Renal cortical epithelial cell (primary cell): ENCODE measurements around the gene TRPM1. TPM values are rescaled to one million over a fixed set of nuclear protein-coding genes. Genes with fewer than 3 reads are reported as not detected.

Experiments
- DNase-seq: peaks from one replicate; pipeline ENCODE4 v3.0.0-alpha.2; 2011; ENCODE audit warnings: low read depth
- total RNA-seq: library from RNA; depleted of rRNA; stranded (reverse); fragments of >200 nt; gene quantifications from 2 replicates; pipeline ENCODE4 v1.2.3, GENCODE V29; 2014

The TRPM1 gene
- total RNA-seq, 1 donor from 2014 or later, result not detected

DNA sequence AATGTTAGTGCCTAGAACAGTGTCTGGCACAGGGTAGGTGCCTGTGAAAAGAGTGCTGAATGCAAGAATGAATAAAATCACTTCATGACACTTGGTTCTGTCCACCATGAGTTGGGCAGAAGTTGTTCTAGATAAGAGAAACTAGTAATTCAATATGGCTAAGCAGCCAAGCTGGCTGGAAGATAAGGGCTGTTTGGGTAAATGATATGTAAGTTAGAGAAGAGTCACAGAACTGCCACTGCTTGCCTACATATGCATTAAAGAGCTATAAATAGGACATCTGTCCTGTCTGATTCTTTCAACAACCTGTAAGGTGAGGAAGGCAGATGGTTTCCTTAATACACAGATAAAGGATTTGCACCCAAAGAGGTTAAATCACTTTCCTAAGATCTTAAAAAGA lies 123.2 kb downstream of the TRPM1 start:
- no peak for DNase-seq

DNA sequence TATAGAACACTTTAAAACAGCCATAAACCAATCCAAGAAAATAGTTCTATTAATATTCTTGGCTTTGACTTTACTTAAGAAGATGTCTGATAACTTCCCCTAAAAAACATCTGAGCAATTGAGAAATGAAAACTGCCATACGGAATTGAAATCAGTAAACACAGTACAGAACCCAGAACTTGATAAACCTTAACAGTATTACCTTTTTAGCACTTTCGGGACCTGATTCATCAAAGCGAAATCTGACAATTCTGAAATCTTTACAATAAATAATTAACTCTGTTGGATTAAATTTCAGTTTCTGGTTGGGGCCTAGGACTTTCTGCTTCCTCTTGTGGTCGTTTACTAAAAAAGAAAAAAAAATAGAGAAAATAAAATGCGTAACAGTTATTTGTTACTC lies 127.4 kb downstream of the TRPM1 start:
- DNase-seq, result no peak

DNA sequence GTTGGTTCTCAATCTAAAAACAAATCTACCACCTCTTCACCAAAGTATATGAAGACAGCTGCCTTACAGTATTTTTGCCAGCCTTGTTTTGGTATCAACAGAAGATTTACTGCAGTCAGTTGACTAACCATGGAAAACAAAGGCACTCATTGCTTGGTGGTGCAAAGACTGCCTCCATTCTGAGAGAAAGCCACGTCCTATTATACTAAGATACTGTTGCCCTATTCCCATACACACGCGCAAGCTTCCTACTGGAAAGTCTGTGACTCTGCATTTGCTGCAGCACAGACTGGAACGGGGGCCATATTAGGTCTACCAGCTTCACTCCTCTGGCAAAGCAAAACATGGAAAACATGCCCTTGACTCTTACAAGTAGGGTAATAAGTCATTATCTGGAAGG lies 128.1 kb downstream of the TRPM1 start:
- no peak for DNase-seq

DNA sequence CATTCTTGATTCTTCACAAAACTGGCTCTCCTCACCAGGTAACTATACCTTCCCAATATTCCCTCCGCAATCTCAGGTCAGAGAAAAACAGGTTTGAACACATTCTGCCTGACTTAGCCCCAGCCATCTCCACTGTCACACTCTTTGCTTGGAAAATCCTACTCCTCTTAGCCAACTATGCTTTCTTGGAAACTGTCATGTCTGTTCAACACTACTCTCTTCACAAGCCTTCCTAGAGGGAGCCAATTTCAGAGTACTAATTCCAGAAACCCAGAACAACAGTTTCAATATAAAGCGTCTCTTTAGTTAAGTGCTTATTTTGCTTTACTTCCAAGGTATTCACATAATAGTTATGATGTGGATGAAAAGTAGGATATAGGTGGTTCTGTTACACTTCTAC lies 131.8 kb downstream of the TRPM1 start:
- no peak for DNase-seq

DNA sequence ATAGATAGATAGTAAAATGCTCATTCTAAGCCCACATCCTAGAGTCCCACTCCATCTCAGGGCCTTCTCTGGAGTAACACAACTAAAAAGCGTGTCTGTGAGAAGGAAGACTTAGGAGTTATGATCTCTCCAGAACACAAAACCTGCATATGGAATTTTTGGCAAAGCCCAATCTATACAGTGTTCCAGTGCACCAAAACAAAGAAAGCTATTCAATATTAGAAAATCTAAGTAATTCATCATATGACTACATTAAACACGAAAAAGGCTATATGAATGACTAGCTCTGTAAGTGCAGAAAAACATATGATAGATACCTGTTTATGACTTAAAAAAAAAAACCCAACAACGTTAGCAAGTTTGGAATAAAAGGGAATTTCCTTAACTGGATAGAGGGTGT lies 137.8 kb downstream of the TRPM1 start:
- no peak for DNase-seq

DNA sequence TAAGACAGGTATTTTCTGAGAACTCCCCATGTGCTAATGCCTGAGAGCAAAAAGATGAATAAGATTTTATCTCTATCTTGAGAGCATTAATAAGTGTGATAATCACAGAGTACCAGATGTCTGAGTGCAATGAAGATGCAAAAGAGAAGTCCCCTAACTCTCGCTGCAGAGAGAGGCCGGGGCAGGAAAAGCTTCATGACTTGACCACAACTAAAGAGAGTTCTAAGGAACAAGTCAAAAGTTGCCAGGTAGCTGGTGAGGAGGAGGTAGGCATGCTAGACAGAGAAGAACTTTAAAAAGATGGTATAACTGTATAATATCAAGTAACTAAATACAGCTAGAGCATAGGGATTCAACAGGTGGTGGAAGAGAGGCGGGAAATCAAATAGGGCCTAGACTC lies 138.9 kb downstream of the TRPM1 start:
- no peak for DNase-seq

DNA sequence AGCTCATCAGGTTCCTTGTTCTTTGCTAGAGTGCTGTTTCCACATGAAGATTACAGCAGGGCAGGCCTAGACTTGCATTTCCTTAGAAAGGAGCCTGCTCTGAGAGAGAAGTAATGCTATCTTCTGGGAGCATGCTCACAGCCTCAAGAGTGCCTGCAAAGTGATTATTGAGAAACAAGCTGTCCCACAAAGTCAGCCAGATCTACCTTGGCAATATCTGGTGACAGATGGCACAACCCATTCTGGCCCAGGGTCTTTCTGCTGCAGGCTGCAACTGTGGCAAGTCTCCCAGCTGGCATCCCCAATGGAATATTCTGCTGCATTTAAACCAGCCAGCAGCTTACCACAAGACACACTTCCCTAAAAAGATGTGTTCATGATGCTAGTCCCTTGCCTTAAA lies 139.4 kb downstream of the TRPM1 start:
- no peak for DNase-seq

DNA sequence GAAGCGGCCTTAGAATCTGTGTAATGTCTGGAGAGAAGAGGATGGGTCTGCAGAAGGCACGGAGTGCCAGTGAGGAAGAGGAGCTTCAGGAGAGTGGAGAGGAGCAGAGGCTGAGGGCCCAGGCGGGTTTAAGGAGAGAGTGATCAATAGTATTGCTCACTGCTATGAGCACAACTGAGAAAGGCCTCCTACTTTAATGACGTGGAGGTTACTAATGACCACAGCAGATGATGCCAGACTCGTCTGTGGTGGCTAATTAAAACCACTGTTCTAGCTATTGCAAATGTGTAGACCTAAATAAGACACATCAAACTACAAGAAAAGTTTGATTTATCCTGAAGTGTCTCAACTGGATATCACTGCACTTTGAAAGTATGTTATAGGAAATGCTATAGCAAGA lies 143.3 kb downstream of the TRPM1 start:
- no peak for DNase-seq

DNA sequence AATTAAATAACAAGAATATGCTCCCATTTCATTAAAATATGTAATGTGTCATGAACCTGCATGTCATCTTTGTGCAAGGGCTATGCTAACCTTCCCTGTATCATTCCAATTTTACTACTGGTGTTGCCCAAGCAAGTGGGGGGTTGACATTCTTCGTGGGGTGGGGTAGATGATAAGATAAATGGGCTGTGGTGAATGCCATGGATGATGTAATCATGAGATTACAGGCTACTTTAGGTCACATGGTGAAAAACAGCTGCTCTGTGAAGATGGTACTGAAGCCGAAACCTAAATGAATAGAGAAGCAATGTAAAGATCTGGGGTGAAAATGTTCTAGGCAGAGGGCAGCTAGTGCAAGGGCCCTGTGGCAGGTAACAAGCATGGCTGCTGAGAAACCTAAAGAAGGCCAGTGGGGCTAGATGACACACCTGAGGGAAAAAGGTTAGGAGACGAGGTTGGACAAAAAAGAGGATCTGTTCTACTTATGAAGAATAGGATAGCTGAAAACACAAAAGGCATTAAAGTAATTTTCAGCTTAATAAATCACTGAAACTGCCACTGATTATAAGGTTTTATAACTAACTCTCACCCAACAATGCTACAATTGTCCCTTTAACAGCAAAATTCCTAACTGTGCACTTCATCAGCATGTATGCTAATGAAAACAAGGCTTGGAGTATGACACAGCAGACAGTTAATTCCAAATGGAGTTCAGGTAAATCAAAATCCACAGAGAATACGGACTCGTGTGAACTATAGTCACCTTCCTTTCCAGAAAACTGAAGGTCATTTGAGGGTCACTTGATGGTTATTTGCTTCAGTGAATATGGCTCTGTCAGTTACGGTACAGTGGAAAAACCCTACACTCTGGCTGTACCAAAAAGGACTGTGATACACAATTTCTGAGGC lies 145.1 kb downstream of the TRPM1 start:
- peak; percentile 25 for DNase-seq

DNA sequence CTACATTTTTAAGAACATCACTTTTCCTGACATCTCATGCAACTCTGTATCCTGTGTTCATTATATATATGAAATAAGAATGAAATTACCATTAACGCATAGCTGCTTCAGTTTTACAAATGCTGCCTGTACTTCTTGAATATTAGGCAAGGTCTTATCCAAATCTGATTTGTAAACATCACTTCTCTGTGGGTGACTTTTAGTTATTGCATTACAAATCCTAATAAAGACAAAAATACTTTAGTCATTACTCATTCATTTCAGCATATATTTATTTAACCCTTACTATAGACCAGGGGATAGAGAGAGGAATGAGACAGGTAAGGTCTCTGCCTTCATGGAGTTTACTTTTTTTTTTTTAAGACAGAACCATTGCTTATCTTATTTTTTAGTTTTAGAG lies 146.9 kb downstream of the TRPM1 start:
- no peak for DNase-seq

DNA sequence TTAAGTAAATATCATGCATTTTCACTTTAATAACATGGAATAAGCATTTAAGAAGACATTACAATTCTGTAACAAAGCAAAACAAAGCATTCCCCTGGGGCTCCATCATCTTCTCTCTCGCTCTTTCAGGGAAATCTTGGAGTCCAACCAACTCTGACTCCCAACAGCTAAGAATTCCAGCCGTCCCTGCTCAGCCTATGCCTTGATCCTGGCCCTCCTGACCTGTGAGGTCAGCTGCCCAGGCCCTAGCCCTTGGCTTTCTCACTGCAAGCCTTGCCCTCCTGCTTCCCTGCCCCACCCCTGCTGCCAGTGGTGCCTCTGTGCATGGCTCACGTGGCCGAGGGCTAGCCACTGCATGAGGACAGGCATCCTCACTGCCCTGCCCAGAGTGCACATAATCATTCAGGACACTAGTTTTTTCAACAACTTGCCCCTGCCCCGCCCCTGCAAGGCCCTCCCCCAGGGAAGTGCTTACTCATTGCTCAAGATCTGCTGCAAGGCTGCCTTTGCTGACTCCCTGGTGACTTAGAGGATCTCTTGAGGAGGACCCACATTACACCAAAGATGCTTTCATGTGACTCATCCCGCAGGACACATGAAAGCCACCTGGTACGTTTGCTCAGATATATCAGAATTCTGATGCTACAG lies 147.7 kb downstream of the TRPM1 start:
- peak; percentile 68 for DNase-seq

DNA sequence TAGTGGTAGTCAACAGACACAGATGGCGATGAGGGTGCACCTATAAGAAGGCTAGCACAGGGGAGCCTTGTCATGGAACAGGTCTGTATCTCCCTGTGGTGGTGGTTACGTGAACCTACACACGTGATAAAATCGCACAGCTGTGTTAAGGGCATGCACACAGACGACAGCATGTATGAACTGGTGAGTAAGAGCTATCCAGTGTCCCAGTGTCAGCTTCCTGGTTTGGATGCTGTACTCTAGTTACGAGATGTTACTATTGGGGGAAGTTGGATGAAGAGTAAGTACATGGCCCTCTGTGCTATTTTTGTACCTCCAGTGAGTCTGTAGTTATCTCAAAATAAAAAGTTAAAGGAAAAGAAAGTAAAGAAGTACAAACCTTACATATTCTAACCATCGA lies 148.3 kb downstream of the TRPM1 start:
- no peak for DNase-seq

Other genes with a start within 250 kb of the TRPM1 start
- 8.9 and 28.1 TPM in 2 replicates for gene FAN1, start 197.8 kb downstream of the TRPM1 start, total RNA-seq
- 30.0 and 96.4 TPM in 2 replicates for gene MTMR10, start 110.1 kb downstream of the TRPM1 start, total RNA-seq
- gene KLF13, start 225.1 kb upstream of the TRPM1 start, total RNA-seq, result 31.6 and 38.7 TPM in 2 replicates